MM.1S (cell line): ENCODE results near the gene FOXP1.

Experiments
- CTCF ChIP-seq: fragments of 300-600 bp; sonication (generic); IDR thresholded peaks from 2 replicates; pipeline ENCODE4 v1.5.1; 2016; ENCODE audit warnings: antibody characterized with exemption, low read length, mixed read lengths
- EZH2 ChIP-seq: fragments of 300-600 bp; sonication (generic); optimal IDR thresholded peaks from 2 replicates; pipeline ENCODE3; 2017; ENCODE audit warnings: low read depth, mild to moderate bottlenecking, antibody characterized with exemption, low read length, mixed read lengths

- TF ChIP-seq EZH2 = no peak
- no peak for TF ChIP-seq CTCF
Measured at GRCh38 chr3:71145954-71146353, 437.6 kb downstream of the FOXP1 start.
